ENCODE measurements around the gene DGKI. TPM values are rescaled to one million over a fixed set of nuclear protein-coding genes. Genes with fewer than 3 reads are reported as not detected.

Gene DGKI
- total RNA-seq, 1 donor from 2014 or later: 3.3 TPM

DNA sequence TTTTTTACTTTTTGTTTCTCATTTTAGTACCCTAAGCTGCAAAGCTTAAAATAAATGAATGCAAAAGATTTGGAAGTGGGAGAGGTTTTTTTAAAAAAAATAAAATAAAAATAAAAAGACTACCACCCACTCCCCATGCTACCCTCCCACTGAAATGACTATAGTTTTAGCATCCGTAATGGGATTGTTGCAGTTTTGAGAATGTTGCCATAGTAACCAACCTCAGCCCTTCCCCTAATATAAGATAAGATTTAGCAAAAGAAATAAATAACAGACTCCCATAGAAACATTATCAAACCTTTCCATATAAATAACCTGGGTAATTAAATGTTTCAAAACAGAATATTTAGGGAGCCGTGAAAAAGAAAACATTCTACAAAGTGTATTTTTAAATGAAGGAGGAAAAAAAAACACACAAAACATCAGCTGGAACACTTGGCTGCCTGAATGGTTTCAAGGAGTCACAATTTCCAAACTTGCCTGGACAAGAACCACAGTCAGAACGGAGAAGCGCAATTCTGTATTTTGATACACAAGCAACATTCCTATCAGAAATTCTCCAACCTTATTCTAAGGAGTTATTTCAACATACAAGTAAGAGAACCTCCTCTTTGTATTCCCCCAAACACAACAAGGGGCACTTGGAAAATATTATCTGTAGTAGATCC, 57.4 kb downstream of the DGKI start:
- DNase-seq (ENCODE audit: low spot score): no peak

DNA sequence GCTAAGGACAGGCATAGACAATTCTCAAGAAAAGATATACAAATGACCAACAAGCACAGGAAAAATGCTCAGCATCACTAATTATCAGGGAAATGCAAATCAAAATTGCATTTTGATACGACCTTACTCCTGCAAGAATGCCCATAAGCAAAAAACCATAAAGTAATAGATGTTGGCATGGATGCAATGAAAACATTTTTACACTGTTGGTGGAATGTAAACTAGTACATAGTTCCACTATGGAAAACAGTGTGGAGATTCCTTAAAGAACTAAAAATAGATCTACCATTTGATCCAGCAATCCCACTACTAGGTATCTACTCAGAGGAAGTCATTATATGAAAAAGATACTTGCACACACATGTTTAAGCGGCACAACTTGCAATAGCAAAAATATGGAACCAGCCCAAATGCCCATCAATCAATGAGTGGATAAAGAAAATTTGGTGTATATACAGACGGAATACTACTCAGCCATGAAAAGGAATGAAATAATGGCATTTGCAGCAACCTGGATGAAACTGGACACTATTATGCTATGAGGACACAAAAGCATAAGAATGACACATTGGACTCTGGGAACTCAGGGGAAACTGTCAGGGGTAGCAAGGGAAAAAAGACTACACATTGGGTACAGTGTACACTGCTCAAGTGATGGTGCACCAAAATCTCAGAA, 59.3 kb downstream of the DGKI start:
- DNase-seq (ENCODE audit: low spot score): no peak

DNA sequence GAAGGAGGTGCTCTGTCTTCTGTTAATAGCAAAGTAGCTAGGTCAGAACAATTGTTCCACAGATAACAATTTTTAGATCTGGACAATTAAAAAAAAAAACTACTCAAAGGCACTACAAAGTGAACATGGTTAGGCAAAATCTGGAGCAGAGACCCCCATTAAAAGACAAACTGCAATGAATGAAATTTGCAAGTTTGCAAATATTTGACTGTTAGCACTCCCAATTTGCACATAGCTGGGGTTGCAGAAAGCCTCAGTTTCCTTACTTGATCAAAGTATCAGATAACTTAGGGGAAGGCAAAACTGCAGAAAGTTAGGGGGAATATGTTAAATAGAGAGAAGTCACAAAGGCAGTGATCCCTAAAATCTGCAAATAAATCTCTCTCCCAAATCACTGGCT, 68.3 kb downstream of the DGKI start:
- no peak for DNase-seq (ENCODE audit: low spot score)

DNA sequence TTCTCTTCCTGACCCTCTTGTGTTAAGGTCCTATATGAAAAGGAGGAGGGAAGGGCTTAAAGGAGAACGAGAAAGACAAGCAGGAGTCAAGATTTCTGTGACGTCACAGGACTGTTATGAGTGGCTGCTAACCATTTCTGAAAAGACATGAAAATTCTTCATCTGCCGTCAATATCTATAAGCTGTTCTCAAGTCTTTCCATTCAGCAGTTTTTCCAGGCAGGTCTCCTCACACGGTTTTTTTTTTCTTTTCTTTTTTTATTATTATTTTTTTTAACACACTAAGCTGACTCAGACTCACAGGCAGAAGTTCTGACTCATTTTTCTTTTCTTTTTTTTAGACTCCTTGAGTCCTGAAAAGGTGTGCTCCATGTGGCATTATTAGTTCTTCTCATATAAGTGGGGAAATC, 72.0 kb downstream of the DGKI start:
- DNase-seq (ENCODE audit: low spot score): no peak

DNA sequence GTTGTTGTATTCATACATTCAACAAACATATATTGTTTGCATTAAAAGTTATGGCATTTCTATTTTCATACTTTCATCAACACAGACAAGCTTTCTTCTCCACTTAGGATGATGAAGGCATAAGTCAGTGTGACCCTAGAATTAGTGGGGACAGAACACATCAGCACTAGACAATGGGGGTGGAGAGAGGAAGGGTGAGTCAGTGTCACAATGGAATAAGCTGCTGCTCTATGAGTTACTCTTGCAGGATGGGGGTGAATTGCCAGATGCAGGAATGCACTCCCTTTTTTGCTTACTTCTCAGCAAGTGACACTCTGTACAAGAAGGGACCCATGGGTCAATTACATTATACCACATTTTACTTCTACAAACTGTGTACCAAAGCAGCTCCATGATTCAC, 74.0 kb downstream of the DGKI start:
- no peak for DNase-seq (ENCODE audit: low spot score)

DNA sequence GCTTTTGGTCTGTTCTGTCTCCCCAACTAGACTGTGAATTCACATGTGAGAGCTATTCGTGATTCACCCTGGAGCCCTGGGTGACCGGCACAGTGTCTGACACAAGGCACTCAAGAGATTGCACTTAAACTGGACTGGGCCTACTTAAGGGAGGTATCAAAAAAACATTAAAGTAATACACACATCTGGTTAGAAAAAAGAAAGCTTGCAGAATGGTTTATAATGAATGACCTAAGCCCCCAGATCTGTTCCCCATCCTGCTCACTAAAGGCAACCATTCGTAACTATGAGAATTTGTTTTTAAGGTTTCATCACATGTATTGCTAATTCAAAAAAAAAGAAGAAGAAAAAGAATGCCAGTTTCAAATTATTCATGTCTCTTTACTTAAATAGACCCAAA, 74.5 kb downstream of the DGKI start:
- DNase-seq (ENCODE audit: low spot score): no peak

DNA sequence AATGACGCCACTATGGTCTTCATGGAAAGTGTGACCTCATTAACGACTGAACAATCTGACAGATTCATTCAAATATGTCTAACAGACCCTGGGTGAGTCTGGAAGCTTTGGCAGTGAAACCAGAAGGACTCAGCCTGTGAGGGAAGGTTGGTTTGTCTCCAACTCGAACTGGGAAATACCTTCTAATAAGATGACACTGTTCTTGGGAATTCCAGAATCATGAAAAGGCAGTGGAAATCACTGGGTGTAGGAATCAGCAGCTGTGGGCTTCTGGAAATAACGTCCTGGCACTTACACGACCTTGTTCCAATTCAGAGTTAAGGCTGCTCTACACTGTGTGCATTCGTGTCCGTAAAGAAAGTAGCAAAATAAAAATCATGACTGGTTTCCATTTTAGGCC, 75.1 kb downstream of the DGKI start:
- DNase-seq (ENCODE audit: low spot score): no peak

DNA sequence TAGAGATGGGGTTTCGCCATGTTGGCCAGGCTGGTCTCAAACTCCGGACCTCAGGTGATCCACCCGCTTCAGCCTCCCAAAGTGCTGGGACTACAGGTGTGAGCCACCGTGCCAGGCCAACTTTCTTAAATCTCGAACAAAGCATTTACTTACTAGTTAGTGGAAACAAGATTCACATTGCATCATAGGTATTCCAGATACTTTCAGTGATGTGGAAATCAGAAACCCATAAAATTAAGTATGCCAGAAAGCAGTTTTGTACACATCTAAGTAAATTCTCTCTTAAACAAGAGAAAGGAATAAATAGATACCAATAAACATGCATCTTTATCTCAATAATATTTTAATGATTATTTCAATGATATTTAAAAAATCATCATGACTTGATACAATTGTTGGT, 75.5 kb downstream of the DGKI start:
- DNase-seq (ENCODE audit: low spot score): no peak

DNA sequence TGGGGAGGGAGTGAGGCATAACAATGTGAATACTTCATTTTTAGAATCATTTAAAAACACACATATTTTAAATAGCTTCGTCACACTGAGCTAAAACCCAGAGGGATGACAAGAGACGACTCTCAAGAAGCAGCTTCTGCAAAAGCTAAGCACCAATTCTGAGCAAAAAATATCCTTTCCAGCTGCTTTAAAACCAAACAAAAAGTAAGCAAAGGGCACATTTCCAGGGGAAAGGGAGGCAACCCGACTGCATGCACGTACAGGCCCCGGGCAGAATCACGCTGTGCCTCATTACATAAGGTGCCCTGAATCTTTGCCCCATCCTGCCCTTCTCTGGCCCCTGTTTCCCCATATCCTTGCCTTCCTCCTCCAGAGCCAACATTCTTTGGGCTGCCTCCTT, 78.4 kb downstream of the DGKI start:
- no peak for DNase-seq (ENCODE audit: low spot score)

DNA sequence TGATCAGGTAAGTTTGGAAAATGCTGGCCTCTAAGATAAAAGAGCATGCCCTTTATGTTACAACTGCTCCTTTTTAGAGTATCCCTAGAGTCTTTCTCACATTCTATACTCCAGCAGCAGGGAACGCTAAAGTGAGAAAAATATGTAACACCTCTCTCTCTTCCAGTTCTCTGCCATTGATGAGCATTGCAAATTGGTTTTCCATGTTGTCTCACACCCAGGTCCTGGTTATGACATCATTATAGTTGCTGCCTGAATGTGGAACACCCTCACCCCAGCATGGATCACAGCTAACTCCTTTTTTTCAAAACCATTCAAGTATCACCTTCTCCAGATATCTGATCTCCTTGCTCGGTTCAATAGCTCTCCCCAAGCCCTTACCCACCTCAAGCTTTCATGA, 84.4 kb downstream of the DGKI start:
- DNase-seq (ENCODE audit: low spot score): no peak

DNA sequence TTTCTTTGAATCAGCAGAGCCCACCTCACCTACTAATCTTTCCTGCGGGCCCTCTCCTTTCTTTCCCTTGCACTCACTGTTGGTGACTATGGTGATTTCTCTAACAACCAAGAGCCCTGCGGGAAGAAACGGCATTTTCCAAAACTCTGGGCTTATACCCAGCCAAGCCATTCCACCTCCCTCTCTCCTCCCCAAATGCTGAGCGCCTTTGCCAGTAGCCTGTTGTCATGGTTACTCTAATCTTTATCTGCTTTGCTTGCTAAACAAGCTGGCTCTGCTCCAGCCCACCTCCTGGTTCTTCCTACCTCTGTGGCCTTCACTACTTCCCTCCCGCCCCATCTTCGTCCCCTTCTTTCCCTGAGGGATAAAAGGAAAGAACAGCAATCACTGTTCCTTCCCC, 86.7 kb downstream of the DGKI start:
- no peak for DNase-seq (ENCODE audit: low spot score)

DNA sequence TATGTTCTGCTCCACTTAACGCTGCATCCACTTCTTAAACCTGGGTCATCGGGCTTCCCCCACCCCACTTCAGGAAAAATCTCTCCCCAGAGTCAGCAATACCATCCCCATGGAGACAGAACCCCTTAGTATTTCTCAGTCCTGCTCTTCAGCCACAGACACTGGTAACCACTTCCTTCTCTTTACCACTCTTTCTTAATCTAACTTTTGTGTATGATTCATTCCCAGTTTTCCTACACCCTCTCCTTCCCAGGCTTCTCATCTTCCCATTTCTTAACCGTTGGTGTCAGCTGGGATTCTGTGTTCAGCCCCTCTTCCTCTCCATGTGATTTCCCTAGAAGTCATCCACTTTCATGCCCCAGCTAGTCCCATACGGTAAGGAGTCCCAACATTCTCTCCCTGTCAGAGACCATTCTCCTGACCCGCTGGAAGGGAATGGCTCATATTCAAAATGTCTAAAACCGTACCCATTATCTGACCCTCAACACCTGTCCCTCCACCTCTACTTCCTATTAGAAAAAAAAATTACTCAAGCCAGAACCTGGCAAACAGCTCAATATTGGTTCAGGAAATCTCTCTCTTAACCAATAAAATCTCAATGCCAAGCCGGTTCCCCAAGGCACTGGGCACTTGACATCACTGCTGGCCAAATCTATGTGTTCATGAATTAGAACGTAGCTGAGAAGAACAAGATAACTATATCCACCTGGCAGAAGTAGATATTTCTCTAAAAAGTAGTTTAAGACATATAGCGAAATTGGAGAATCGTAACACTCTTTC, 89.4 kb downstream of the DGKI start:
- no peak for DNase-seq (ENCODE audit: low spot score)

DNA sequence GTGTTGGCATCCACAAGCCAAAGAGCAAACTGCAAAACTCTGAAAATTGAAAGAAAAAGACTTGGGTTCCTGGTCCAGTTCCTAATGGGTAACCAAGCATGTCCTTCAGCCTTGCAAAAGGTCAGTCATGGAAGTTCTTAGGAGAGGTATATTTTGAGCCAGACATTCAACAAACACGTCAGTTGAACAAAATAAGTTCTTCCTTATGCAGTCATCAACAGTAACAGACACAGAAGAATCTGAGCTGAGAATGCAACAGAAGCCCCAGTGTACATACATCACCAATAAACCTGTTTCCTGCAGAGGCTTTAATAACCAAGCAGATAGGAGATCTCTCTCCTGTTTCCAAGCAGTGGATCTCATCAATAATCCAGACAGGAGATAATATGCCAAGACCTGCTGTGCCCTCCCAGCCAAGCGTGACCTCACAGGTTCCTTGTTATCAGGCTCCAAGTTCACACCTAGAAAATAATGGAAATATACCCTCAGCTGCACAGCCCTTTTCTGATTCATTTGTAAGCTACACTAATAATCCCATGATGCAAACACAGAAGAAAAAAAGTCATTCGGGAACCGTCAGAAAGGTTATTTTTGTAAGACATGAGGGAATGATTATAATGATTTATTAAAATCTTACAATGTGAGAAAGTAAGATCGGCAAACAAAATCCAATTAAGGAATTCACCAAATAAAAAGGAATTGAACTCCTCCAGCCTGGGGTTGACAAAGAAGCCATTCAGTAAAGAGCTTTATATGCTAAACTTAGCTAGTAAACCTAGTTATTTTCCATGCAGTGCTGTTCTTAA, 90.7 kb downstream of the DGKI start:
- DNase-seq (ENCODE audit: low spot score): no peak

DNA sequence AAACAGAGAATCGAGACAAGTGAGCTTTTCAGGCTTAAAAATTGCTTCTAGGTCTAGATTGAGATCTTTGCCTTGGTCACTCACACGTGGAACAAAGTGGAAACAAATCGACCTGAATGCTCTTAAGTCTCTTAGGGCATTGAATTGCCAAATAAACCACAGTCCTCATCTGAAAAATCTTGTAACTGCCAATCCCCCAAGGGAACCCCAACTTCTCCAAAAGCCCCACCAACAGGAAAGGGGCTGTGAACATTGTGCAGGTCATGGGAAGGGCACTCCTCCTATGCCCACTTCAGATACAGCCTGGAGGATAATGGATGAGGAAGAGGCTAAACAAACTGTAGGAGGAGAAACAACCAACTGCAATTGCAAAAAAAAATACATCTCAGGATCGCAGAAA, 91.3 kb downstream of the DGKI start:
- no peak for DNase-seq (ENCODE audit: low spot score)

DNA sequence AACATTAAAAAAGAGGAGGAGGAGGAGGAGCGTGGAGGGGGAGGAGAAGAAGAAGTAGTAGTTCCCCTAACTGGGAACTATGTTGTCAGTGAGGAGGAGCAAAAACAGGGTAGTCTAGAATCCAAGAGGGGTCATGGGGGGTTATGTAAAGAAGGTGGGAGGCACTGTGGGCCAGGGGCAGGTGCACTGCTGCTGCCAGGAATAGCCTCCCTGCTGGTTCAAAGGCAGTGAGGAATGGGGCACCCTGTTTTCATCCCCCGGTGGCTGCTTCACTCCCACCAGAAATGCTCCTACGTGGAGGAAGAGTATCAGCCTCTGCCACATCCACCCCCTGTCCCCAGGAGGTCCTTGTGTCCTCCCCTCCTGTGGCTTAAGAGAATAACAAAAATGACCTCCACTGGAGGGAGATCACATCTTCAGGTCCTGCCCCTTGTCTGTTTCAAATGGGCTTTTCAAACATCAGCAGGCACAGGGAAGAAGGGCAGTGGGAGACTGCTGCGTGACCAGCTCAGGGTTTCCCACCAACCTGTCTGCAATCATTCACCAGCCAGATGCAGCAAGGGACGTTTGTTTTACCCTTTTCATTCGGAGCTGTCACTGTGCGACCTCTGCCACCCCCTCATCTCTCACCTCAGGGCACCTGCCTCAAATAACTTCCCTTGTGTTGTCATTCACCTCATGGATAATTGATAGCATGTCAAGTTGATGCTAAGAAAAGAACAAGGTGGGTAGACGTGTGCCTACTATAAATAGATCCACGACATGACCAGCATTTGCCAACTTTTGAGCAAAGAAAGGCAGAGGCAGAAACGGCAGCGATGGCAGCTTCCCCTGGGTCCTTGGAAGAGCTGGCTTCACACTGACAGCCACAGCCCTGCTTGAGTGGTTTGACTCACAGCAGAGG, 92.6 kb downstream of the DGKI start:
- no peak for DNase-seq (ENCODE audit: low spot score)

DNA sequence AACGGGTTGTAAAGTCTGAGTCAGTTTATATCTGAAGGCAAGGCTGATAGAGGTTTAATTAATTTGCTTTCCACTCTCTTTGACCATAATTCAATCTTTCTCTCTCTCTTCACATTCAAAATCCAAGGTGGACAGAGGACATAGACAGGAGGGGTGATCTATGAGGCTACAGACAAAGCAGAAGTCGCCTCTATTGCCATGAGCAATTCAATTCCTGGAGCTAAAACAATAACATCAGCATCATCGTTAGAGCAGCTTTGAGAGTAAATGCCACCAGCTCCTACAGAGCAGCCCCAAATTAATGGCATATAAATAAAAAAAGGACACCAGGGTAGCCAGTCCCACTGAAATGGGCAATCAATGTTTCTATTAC, 93.2 kb downstream of the DGKI start:
- no peak for DNase-seq (ENCODE audit: low spot score)

DNA sequence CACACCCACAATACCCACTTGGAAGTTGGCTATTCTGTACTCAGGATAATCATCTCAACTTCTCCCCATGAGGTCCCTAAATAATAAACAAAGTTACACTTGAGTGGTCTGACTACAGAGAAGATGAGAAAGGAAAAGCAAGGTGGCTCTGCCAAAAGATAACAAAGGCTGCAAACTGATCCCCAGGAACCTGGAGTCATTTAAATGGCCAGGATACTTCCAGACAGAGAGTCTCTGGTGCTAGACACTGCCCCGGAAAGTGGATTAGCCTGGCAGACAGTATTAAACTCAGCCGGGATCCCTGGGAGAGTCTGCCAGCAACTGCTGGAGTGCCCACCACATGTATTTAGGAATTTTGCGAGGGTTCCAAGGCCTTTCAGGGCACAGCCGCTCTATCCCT, 93.7 kb downstream of the DGKI start:
- no peak for DNase-seq (ENCODE audit: low spot score)

DNA sequence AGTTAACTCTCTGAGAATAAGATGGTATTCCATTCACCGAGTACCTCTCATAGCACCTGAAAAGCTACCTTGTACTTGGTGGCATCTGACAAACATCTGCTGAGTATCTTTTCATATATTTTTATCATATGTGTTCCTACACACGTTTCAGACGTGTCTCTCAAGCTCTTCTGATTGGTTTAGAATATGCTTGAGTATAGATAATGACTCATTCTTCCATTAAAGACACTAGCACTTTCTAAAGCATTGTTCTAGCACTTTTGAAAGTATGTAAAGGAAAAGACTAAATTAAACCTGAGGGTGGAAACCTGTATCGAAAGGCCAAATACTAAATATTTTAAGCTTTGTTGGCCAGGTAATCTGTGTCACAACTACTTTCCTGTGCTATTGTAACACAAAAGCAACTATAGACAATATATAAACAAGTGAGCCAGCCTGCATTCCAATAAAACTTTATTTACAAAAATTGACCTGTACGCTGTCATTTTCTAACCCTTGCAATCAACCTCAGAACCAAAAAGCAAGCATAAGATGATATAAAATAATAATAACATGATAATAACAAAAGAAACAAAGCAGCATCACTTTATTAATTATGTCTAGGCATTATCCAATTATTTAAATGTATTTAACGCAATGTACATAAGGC, 95.3 kb downstream of the DGKI start:
- no peak for DNase-seq (ENCODE audit: low spot score)

DNA sequence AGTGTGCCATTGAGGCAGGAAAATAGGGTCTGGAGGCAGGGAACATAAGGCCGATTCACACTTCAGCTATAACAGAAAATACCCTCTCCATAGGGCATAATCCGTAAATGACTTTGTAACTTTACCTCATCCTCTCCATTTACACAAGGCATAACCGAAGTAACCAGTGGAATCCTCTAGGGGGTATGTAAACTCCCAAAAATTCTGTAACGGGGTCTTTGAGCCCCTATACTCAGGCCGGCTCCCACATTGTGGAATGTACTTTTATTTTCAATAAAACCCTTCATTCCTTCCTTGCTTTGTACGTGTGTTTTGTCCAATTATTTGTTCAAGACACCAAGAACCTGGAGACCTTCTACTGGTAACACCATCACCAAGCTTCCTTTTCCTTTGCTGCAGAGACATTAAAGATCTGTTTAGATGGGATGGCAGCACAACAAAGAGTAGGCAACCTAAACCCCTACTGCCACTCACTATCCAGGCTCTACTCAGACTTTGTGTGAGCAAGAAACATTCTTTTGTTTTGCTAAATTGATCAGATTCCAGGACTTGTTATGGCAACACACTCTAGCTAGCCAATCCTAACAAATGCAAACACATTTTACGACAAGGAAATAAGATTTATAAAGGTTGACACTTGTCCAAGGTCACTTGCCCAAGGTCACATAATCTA, 99.3 kb downstream of the DGKI start:
- no peak for DNase-seq (ENCODE audit: low spot score)

DNA sequence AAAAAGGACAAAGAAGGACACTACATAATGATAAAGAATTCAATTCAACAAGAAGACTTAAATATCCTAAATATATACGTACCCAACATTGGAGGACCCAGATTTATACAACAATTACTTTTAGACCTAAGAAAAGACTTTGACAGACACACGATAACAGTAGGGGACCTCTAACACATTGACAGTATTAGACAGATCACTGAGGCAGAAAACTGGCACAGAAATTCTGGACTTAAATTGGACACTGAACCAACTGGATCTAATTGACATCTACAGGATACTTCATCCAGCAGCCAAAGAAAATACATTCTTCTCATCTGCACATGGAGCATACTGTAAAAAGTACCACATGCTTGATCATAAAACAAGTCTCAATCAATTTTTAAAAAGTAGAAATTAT, 103.8 kb downstream of the DGKI start:
- no peak for DNase-seq (ENCODE audit: low spot score)
